Colon (tissue), 2 donors: ENCODE data around the gene CINP.
"Not testable (repeated sequence)": the region's sequence is repeated elsewhere in the genome, so short reads cannot be mapped to it uniquely, and the experiment has no call there.

Experiments used
- FAIRE-seq: peaks from 2 replicates; lab custom pipeline; 2012; peaks lifted over from hg19 to GRCh38; lab: Jason Lieb, UNC
- donor health status: control.
- donor health status: control.

Gene CINP

GRCh38 chr14:102320671-102321455, 41.8 kb downstream of the CINP start:
- FAIRE-seq = no peak

GRCh38 chr14:102320033-102320660, 42.5 kb downstream of the CINP start:
- no peak for FAIRE-seq

- no peak for FAIRE-seq
Observed at GRCh38 chr14:102319351-102320032, 43.2 kb downstream of the CINP start, which contains the start of gene ZNF839. TSS of gene ZNF839 (plus strand) at chr14:102319746. CDS start at chr14:102319766, 20 bp downstream.

- no peak for FAIRE-seq
Observed at GRCh38 chr14:102318781-102319276, 43.9 kb downstream of the CINP start.

GRCh38 chr14:102317564-102318248, 45.0 kb downstream of the CINP start:
- FAIRE-seq = no peak

GRCh38 chr14:102316743-102317563, 45.7 kb downstream of the CINP start:
- FAIRE-seq = no peak

- no peak for FAIRE-seq
Observed at GRCh38 chr14:102316338-102316742, 46.4 kb downstream of the CINP start.

- no peak for FAIRE-seq
Observed at GRCh38 chr14:102315121-102315520, 47.6 kb downstream of the CINP start.

- FAIRE-seq = no peak
Observed at GRCh38 chr14:102314242-102315011, 48.3 kb downstream of the CINP start.

- FAIRE-seq = no peak
Observed at GRCh38 chr14:102304611-102305506, 57.8 kb downstream of the CINP start, which contains the start of gene MOK. TSS of gene MOK (minus strand) at chr14:102305164. CDS start at chr14:102304968, 196 bp downstream.

- no peak for FAIRE-seq
Observed at GRCh38 chr14:102303664-102304063, 59.0 kb downstream of the CINP start.

GRCh38 chr14:102298303-102299070, 64.2 kb downstream of the CINP start:
- not testable (repeated sequence) for FAIRE-seq
